Fibroblast of lung (primary cell): ENCODE measurements around the gene TNIP1.

Experiments
- EZH2 ChIP-seq: IDR thresholded peaks from 2 replicates; pipeline ENCODE4 v1.5.1; 2012; ENCODE audit warnings: low read length, control low read depth, mild to moderate bottlenecking; ENCODE audit errors: missing control alignments
- TF ChIP-seq, protein P1 (sequence below), 2 donors: IDR thresholded peaks in 1 of 2; conservative IDR thresholded peaks in 1 of 2; 1 replicate in 1 of 2; 2 replicates in 1 of 2; pipeline ENCODE4 v1.5.1; 2011 to 2012; ENCODE audit warnings: low read length in 2 of 2, control low read depth in 1 of 2, inconsistent platforms in 1 of 2, low read depth in 1 of 2, mild to moderate bottlenecking in 1 of 2

- TF ChIP-seq, protein P1, sequence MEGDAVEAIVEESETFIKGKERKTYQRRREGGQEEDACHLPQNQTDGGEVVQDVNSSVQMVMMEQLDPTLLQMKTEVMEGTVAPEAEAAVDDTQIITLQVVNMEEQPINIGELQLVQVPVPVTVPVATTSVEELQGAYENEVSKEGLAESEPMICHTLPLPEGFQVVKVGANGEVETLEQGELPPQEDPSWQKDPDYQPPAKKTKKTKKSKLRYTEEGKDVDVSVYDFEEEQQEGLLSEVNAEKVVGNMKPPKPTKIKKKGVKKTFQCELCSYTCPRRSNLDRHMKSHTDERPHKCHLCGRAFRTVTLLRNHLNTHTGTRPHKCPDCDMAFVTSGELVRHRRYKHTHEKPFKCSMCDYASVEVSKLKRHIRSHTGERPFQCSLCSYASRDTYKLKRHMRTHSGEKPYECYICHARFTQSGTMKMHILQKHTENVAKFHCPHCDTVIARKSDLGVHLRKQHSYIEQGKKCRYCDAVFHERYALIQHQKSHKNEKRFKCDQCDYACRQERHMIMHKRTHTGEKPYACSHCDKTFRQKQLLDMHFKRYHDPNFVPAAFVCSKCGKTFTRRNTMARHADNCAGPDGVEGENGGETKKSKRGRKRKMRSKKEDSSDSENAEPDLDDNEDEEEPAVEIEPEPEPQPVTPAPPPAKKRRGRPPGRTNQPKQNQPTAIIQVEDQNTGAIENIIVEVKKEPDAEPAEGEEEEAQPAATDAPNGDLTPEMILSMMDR (conservative IDR thresholded peaks at IDR 0.05 in 1 of 2, IDR thresholded peaks at IDR 0.05 in 1 of 2; ENCODE audit: low read depth in 1 of 2, low read length in 2 of 2): peak in 1 of 2 donors; percentile 9
- TF ChIP-seq EZH2: no peak
These were observed 91.1 kb downstream of the TNIP1 start for GRCh38 chr5:150989695-150990094.
